Bone marrow (tissue), 2 donors: ENCODE data around the gene HIP1.
"Not testable (repeated sequence)": the region's sequence is repeated elsewhere in the genome, so short reads cannot be mapped to it uniquely, and the experiment has no call there.

ENCODE experiments used
- DNase-seq, 2 donors: peaks; one replicate each; lab custom pipeline; 2025; lab: John Stamatoyannopoulos, UW

HIP1 gene

DNA sequence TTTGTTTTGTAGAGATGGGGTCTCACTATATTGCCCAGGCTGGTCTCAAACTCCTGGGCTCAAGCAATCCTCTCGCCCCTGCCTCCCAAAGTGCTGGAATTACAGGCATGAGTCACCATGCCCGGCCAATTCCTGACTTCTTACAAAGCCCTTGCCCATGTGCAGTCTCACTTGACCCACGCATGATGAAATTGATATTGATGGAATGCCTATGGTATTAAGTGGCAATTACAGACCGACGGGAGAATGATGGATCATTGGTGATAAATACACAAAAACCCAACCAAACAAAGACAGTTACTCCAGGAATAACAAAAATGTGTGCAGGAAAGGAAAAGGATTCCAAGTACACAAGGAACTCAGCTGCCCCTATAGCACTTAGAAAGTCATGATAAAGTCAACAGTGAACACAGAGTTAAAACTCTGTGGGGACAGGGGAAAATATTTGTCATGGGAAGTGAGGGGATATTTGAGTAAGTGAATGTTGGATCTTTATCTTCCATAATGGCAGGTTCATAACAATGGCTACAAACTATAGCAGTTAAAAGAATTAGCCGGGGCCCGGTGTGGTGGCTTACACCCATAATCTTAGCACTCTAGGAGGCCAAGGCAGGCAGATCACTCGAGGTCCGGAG, 21.6 kb downstream of the HIP1 start:
- DNase-seq, result no peak

- no peak for DNase-seq
Observed at GRCh38 chr7:75715864-75716263, 22.9 kb downstream of the HIP1 start.

GRCh38 chr7:75712517-75713361, 26.0 kb downstream of the HIP1 start:
- no peak for DNase-seq

GRCh38 chr7:75711656-75712514, 26.9 kb downstream of the HIP1 start:
- DNase-seq, result peak in 1 of 2 donors; percentile 89

DNA sequence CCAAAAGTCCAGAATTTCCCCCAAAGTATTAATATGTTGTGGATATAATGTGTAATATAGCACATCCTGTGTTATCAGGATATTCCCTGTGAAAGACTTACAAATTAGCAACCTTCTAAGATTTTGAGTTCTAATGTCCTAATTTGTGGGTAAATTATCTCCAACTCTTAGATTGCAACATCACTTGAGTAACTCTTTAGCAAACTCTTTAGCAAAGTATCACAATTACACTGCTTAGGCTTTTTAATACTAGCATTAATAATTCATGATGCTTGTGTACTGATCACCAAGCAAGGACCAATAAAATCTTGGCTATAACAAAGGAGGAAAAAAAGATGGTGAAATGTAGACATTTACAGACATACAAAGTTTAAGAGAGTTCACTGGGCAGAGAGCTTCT, 27.7 kb downstream of the HIP1 start:
- no peak for DNase-seq

GRCh38 chr7:75704928-75705327, 33.8 kb downstream of the HIP1 start:
- DNase-seq, result no peak

- no peak for DNase-seq
Observed at GRCh38 chr7:75702515-75702914, 36.2 kb downstream of the HIP1 start.

DNA sequence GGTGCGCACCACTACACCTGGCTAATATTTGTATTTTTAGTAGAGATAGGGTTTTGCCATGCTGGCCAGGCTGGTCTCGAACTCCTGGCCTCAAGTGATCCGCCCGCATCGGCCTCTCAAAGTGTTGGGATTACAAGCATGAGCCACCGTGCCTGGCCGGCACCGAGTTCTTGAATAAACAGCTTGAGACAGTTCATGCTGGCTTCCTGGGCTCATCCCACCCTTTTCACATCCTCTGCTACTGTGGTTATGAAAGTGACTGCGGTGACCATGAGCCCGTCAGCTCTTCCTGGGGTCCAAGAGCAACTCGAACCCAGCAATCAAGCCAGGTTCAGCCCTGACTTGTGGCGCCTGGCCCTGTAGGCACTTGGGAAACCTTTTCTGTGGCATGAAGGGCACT, 38.7 kb downstream of the HIP1 start:
- no peak for DNase-seq

DNA sequence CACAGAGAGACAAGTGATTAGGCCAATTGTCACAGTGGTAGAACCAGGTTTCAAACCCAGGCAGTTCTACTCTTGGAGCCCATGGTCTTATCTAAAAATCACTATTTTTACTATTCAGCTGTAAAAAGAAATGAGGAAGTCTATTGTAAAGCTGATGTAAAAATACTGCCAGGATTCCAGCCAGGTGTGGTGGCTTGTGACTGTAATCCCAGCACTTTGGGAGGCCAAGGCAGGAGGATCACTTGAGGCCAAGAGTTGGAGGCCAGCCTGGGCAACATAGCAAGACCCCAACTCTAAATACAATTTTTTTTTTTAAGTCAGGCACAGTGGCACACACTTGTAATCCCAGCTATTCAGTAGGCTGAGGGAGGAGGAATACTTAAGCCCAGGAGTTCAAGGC, 40.4 kb downstream of the HIP1 start:
- DNase-seq, result no peak

- no peak for DNase-seq
Observed at GRCh38 chr7:75696263-75697037, 42.3 kb downstream of the HIP1 start.

GRCh38 chr7:75694638-75695399, 43.9 kb downstream of the HIP1 start:
- no peak for DNase-seq

- DNase-seq, result not testable (repeated sequence)
Observed at GRCh38 chr7:75693668-75694067, 45.1 kb downstream of the HIP1 start.

GRCh38 chr7:75691793-75692543, 46.8 kb downstream of the HIP1 start:
- DNase-seq, result no peak

DNA sequence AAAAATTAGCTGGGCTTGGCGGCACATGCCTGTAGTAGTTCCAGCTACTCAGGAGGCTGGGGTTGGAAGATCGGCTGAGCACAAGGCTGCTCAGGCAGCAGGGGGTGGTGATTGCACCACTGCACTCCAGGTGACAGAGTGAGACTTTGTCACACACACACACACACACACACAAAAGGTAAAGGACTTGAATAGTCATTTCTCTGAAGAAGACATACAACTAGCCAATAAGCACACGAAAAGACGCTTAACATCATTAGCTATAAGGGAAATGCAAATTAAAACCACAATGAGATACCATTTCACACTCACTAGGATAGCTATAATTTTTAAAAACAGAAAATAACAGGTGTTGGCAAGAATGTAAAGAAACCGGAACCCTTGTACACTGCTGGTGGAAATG, 48.6 kb downstream of the HIP1 start:
- no peak for DNase-seq

- DNase-seq, result no peak
Observed at GRCh38 chr7:75689246-75690099, 49.3 kb downstream of the HIP1 start.

DNA sequence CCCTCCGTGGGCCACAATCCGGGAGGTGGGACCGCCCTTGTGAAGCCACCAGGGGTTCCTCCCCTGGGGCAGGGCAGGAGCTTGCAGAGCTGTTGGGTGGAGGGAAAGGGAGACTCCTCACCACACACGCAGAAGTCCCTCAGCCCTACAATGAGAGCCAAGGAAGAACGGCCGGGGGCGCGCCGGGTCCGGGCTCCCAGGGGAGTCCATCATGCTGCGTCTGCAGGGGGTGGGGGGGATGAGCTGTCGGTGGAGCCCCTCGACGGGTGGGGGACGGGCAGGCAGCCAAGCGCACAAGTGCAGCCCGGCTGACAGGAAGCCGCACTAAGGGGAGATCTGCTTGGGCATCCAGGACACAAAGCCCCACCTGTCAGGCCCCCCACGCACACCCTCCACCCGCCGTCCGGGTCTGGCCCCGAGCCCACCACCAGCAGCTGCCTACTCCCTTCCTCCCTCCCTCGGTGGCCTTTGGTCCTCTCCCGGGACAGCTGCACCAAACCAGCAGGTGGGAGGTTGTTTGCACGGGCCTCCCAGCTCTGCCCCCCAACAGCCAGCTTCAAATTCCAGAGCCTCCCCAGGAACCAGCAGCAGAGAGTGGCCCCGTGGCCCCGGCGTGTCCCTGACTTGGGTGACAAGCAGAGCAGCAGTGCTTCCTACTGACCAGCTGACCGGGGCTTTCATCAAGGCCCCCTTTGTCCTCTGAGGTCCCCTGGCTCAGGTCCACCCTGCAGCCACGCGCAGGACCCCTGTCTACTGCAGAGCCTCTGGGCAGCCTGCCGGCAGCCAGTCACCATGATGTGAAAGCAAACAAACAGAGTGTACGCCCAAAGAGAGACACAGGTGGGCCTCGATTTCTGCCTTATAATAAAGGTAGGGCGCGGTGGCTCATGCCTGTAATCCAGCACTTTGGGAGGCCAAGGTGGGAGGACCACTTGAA, 50.3 kb downstream of the HIP1 start:
- DNase-seq, result no peak

GRCh38 chr7:75687246-75688088, 51.3 kb downstream of the HIP1 start:
- DNase-seq, result no peak
